HCT116 (cell line): Measurements from ENCODE around the gene HMG20A. TPM values are rescaled to one million over a fixed set of nuclear protein-coding genes. Genes with fewer than 3 reads are reported as not detected.

Experiments
- ATAC-seq: fragments of 200-7000 bp; cut with Tn5 transposase; 2 replicates; pipeline ENCODE4 v1.9.1; 2020; ENCODE audit warnings: mild to moderate bottlenecking, moderate library complexity
- BruUV-seq: library from RNA; stranded (reverse); fragments of 400-500 nt; replicated peaks from 2 replicates; lab custom pipeline; 2021; lab: Mats Ljungman, UMichigan
- CTCF ChIA-PET: fragments of 300-600 bp; sonication (Branson Sonifier 250); formaldehyde crosslinking; loops from one replicate; lab custom pipeline; 2021; ENCODE audit warnings: antibody characterized with exemption; lab: Charles Lee
- POLR2A ChIA-PET: fragments of 300-600, 350-600 bp; sonication (Branson Sonifier 250); formaldehyde crosslinking; loops from one replicate; lab custom pipeline; 2021; ENCODE audit warnings: antibody characterized with exemption; lab: Charles Lee
- RAD21 ChIA-PET, 2 experiments: fragments of 300-600 bp; sonication (Branson Sonifier 250); formaldehyde crosslinking; loops; one replicate each; lab custom pipeline; 2023; ENCODE audit warnings: low total read pairs in 2 of 2; ENCODE audit not compliant: uncharacterized antibody in 2 of 2, unreplicated experiment in 2 of 2, low non-redundant PET in 1 of 2; lab: Charles Lee
- DNase-seq: peaks from one replicate; pipeline ENCODE4 v3.0.0-alpha.2; 2010; ENCODE audit warnings: low read depth, low spot score
- H2AFZ ChIP-seq: fragments of 200-600 bp; shearing (Covaris generic), sonication (generic); 2 replicates; pipeline ENCODE4 v1.6.1; 2017; ENCODE audit warnings: low read depth, mixed run types, mixed read lengths, antibody characterized with exemption, low read length; ENCODE audit not compliant: poor library complexity, severe bottlenecking
- H3K27ac ChIP-seq: 2 replicates; pipeline ENCODE4 v1.5.1; 2012; ENCODE audit warnings: low read depth, low read length
- H3K27me3 ChIP-seq: fragments of 200-600 bp; sonication (generic); 2 replicates; pipeline ENCODE4 v1.6.1; 2016; ENCODE audit warnings: mixed run types, low read length, mixed read lengths; ENCODE audit not compliant: insufficient read depth
- H3K36me3 ChIP-seq, 2 experiments: fragments of 200-500 bp in 1 of 2; fragments of 200-600 bp in 1 of 2; sonication (Bioruptor generic) in 1 of 2; sonication (generic) in 1 of 2; 2 replicates each; pipeline versions ENCODE4 v1.5.1 to v1.6.1; 2014 to 2016; ENCODE audit warnings: low read length in 2 of 2, inconsistent platforms in 1 of 2, mixed read lengths in 1 of 2, mixed run types in 1 of 2; ENCODE audit not compliant: insufficient read depth in 2 of 2, control insufficient read depth in 1 of 2
- H3K4me1 ChIP-seq, 2 experiments: fragments of 200-600 bp in 1 of 2; sonication (generic) in 1 of 2; 2 replicates each; pipeline versions ENCODE4 v1.5.1 to v1.6.1; 2012 to 2017; ENCODE audit warnings: low read length in 2 of 2, inconsistent platforms in 1 of 2, mild to moderate bottlenecking in 1 of 2, mixed read lengths in 1 of 2, mixed run types in 1 of 2, moderate library complexity in 1 of 2; ENCODE audit not compliant: insufficient read depth in 2 of 2, control insufficient read depth in 1 of 2
- H3K4me2 ChIP-seq: fragments of 200-600 bp; sonication (generic); 2 replicates; pipeline ENCODE4 v1.6.1; 2017; ENCODE audit warnings: mixed run types, low read length, mixed read lengths
- H3K4me3 ChIP-seq, 2 experiments: fragments of 200-600 bp in 1 of 2; sonication (generic) in 1 of 2; replicated peaks in 1 of 2; 2 replicates each; pipeline ENCODE4 v1.5.1; 2011 to 2016; ENCODE audit warnings: low read length in 2 of 2, control low read depth in 1 of 2, low read depth in 1 of 2, mild to moderate bottlenecking in 1 of 2, mixed read lengths in 1 of 2, mixed run types in 1 of 2
- H3K79me2 ChIP-seq: fragments of 200-600 bp; sonication (generic); 2 replicates; pipeline ENCODE4 v1.6.1; 2017; ENCODE audit warnings: mild to moderate bottlenecking, mixed run types, low read length, moderate library complexity, mixed read lengths; ENCODE audit not compliant: insufficient read depth
- H3K9ac ChIP-seq: fragments of 200-600 bp; sonication (generic); 2 replicates; pipeline ENCODE4 v1.6.1; 2016; ENCODE audit warnings: low read length, mixed read lengths
- H3K9me2 ChIP-seq: fragments of 200-600 bp; sonication (generic), shearing (Covaris generic); 2 replicates; pipeline ENCODE4 v1.6.1; 2017; ENCODE audit warnings: mixed run types, mild to moderate bottlenecking, moderate library complexity; ENCODE audit not compliant: insufficient read depth
- H3K9me3 ChIP-seq, 2 experiments: fragments of 200-500 bp in 1 of 2; fragments of 200-600 bp in 1 of 2; sonication (Bioruptor generic) in 1 of 2; sonication (generic) in 1 of 2; 2 replicates each; pipeline ENCODE4 v1.6.1; 2014 to 2017; ENCODE audit warnings: low read length in 2 of 2, mixed read lengths in 2 of 2, inconsistent platforms in 1 of 2, low read depth in 1 of 2, mild to moderate bottlenecking in 1 of 2, mixed run types in 1 of 2, moderate library complexity in 1 of 2; ENCODE audit not compliant: control insufficient read depth in 1 of 2, insufficient read depth in 1 of 2
- H4K20me1 ChIP-seq: fragments of 200-600 bp; sonication (generic), shearing (Covaris generic); 2 replicates; pipeline ENCODE4 v1.6.1; 2017; ENCODE audit warnings: mixed run types, mild to moderate bottlenecking, moderate library complexity; ENCODE audit not compliant: insufficient read depth
- CBX3 ChIP-seq: IDR thresholded peaks from 2 replicates; pipeline ENCODE4 v1.6.1; 2012; ENCODE audit warnings: low read depth
- EGR1 ChIP-seq: IDR thresholded peaks from 2 replicates; pipeline ENCODE4 v1.6.1; 2012; ENCODE audit warnings: low read depth
- EZH2 ChIP-seq: fragments of 200-600 bp; sonication (generic); IDR thresholded peaks from 2 replicates; pipeline ENCODE4 v1.6.1; 2017; ENCODE audit warnings: antibody characterized with exemption, mixed run types
- EZH2phosphoT487 ChIP-seq: fragments of 200-600 bp; IDR thresholded peaks from 2 replicates; pipeline ENCODE4 v1.6.1; 2018; ENCODE audit warnings: antibody characterized with exemption, borderline replicate concordance
- YY1 ChIP-seq: IDR thresholded peaks from 2 replicates; pipeline ENCODE4 v1.6.1; 2011; ENCODE audit warnings: low read length, low read depth, moderate library complexity, mild to moderate bottlenecking; ENCODE audit not compliant: insufficient replicate concordance; ENCODE audit errors: extremely low read depth
- intact Hi-C: fragments of 100-400 bp; cut with micrococcal nuclease; formaldehyde crosslinking; loops from 2 replicates; pipeline ENCODE4 v1.10.0; 2022
- total RNA-seq: library from RNA; stranded (reverse); gene quantifications from one replicate; pipeline ENCODE4 v1.2.1, GENCODE V29; 2021; ENCODE audit not compliant: unreplicated experiment

Gene HMG20A
- total RNA-seq, 1 experiment from 2014 or later: 37.7 TPM

GRCh38 chr15:77459031-77459430, 38.3 kb downstream of the HMG20A start:
- intact Hi-C loops: no loop called here
- Histone ChIP-seq H3K9ac (no peak overlapping the region), H3K27ac (no peak overlapping the region), H3K4me3 (no peak overlapping the region), H3K9me2 (no peaks in the 10 kb centered on the region), H2AFZ (no peak overlapping the region), H3K27me3 (no peaks in the 10 kb centered on the region), H3K36me3 (peaks cover under 1 to 4% of the 10 kb centered on the region in 2 experiments; a peak in 1 of 4 replicates), H3K4me1 (no peaks in the 10 kb centered on the region; a peak in 1 of 4 replicates), H3K4me2 (no peak overlapping the region), H3K79me2 (no peaks in the 10 kb centered on the region), H4K20me1 (no peaks in the 10 kb centered on the region), H3K9me3 (no peaks in the 10 kb centered on the region)
- ATAC-seq (no peak), DNase-seq (no peak)
- CTCF ChIA-PET: interaction anchor here (1.1 kb wide), 1 partner anchor 85 kb away, joined by 3 read pairs; no protein-coding TSS in a partner anchor
- no TSS peak for BruUV-seq
- RAD21 ChIA-PET: no interaction called here
- TF ChIP-seq EZH2 (no peak), YY1 (no peak), CBX3 (no peak), EGR1 (no peak)
- POLR2A ChIA-PET: no interaction called here

GRCh38 chr15:77461486-77461885, 40.8 kb downstream of the HMG20A start:
- ChIA-PET CTCF (no interaction called here), POLR2A (no interaction called here)

More at GRCh38 chr15:77461486-77461885, 40.8 kb downstream of the HMG20A start:
- BruUV-seq: no TSS peak
- Histone ChIP-seq H3K36me3 (peaks cover 7 to 9% of the 10 kb centered on the region in 2 experiments; a peak in 2 of 4 replicates), H3K79me2 (no peaks in the 10 kb centered on the region), H3K9me3 (no peaks in the 10 kb centered on the region), H4K20me1 (no peaks in the 10 kb centered on the region), H3K27ac (no peak overlapping the region), H3K4me2 (no peak overlapping the region), H3K27me3 (no peaks in the 10 kb centered on the region), H3K4me3 (no peak overlapping the region), H3K4me1 (no peaks in the 10 kb centered on the region; a peak in 1 of 4 replicates), H3K9me2 (no peaks in the 10 kb centered on the region), H2AFZ (no peak overlapping the region), H3K9ac (no peak overlapping the region)
- RAD21 ChIA-PET: no interaction called here
- intact Hi-C loops: no loop called here
- no peak for TF ChIP-seq EZH2phosphoT487
- no peak for ATAC-seq
- DNase-seq: no peak
